ENCODE measurements around the gene CTNNA1.
"Not testable (repeated sequence)": the region's sequence is repeated elsewhere in the genome, so short reads cannot be mapped to it uniquely, and the experiment has no call there.

The CTNNA1 gene

GRCh38 chr5:138757061-138757776 is 4.0 kb downstream of the CTNNA1 start:
- no peak for DNase-seq (ENCODE audit: low read depth in 1 of 2, low spot score in 1 of 2)

- DNase-seq (ENCODE audit: low read depth in 1 of 2, low spot score in 1 of 2): no peak
Observed at GRCh38 chr5:138760448-138761110, 7.4 kb downstream of the CTNNA1 start.

GRCh38 chr5:138761115-138761514 is 7.9 kb downstream of the CTNNA1 start:
- not testable (repeated sequence) for DNase-seq (ENCODE audit: low read depth in 1 of 2, low spot score in 1 of 2)

- not testable (repeated sequence) for DNase-seq (ENCODE audit: low read depth in 1 of 2, low spot score in 1 of 2)
Observed at GRCh38 chr5:138761670-138762069, 8.4 kb downstream of the CTNNA1 start.

- no peak for DNase-seq (ENCODE audit: low read depth in 1 of 2, low spot score in 1 of 2)
Observed at GRCh38 chr5:138762110-138762509, 8.9 kb downstream of the CTNNA1 start.

- DNase-seq (ENCODE audit: low read depth in 1 of 2, low spot score in 1 of 2): no peak
Observed at GRCh38 chr5:138763037-138763778, 10.0 kb downstream of the CTNNA1 start.

GRCh38 chr5:138770291-138770690 is 17.1 kb downstream of the CTNNA1 start:
- DNase-seq (ENCODE audit: low read depth in 1 of 2, low spot score in 1 of 2): no peak

GRCh38 chr5:138770977-138771376 is 17.8 kb downstream of the CTNNA1 start:
- no peak for DNase-seq (ENCODE audit: low read depth in 1 of 2, low spot score in 1 of 2)

GRCh38 chr5:138772986-138773594 is 19.9 kb downstream of the CTNNA1 start:
- DNase-seq (ENCODE audit: low read depth in 1 of 2, low spot score in 1 of 2): no peak

- DNase-seq (ENCODE audit: low read depth in 1 of 2, low spot score in 1 of 2): not testable (repeated sequence)
Observed at GRCh38 chr5:138773624-138774023, 20.4 kb downstream of the CTNNA1 start.

- DNase-seq (ENCODE audit: low read depth in 1 of 2, low spot score in 1 of 2): no peak
Observed at GRCh38 chr5:138775034-138775433, 21.8 kb downstream of the CTNNA1 start.

- DNase-seq (ENCODE audit: low read depth in 1 of 2, low spot score in 1 of 2): no peak
Observed at GRCh38 chr5:138778234-138778633, 25.0 kb downstream of the CTNNA1 start.

GRCh38 chr5:138783976-138784375 is 30.8 kb downstream of the CTNNA1 start:
- no peak for DNase-seq (ENCODE audit: low read depth in 1 of 2, low spot score in 1 of 2)

GRCh38 chr5:138784590-138784989 is 31.4 kb downstream of the CTNNA1 start:
- DNase-seq (ENCODE audit: low read depth in 1 of 2, low spot score in 1 of 2): no peak

GRCh38 chr5:138789771-138790242 is 36.6 kb downstream of the CTNNA1 start:
- peak in 1 of 2 donors; percentile 11 for DNase-seq (ENCODE audit: low read depth in 1 of 2, low spot score in 1 of 2)

- DNase-seq (ENCODE audit: low read depth in 1 of 2, low spot score in 1 of 2): no peak
Observed at GRCh38 chr5:138790684-138791083, 37.5 kb downstream of the CTNNA1 start.

GRCh38 chr5:138792195-138792790 is 39.1 kb downstream of the CTNNA1 start:
- DNase-seq (ENCODE audit: low read depth in 1 of 2, low spot score in 1 of 2): peak in 1 of 2 donors; percentile 4

- no peak for DNase-seq (ENCODE audit: low read depth in 1 of 2, low spot score in 1 of 2)
Observed at GRCh38 chr5:138793575-138793974, 40.4 kb downstream of the CTNNA1 start.

GRCh38 chr5:138803285-138803684 is 50.1 kb downstream of the CTNNA1 start:
- no peak for DNase-seq (ENCODE audit: low read depth in 1 of 2, low spot score in 1 of 2)

GRCh38 chr5:138803935-138804334 is 50.7 kb downstream of the CTNNA1 start:
- DNase-seq (ENCODE audit: low read depth in 1 of 2, low spot score in 1 of 2): no peak

- no peak for DNase-seq (ENCODE audit: low read depth in 1 of 2, low spot score in 1 of 2)
Observed at GRCh38 chr5:138805096-138805495, 51.9 kb downstream of the CTNNA1 start.
